Measurements from ENCODE around the gene FAM161B. TPM values are rescaled to one million over a fixed set of nuclear protein-coding genes. Genes with fewer than 3 reads are reported as not detected.

FAM161B gene
- 20.3 TPM for total RNA-seq

GRCh38 chr14:73949752-73950734, at the start of gene FAM161B, which contains the start of gene COQ6:
TSS of gene FAM161B (minus strand) at chr14:73950094. CDS start at chr14:73950026, 68 bp downstream.
TSS of gene COQ6 (plus strand) at chr14:73950302. CDS start at chr14:73950333, 31 bp downstream.

GRCh38 chr14:73886449-73887317, 63.2 kb downstream of the FAM161B start, which contains the start of gene ZNF410:
TSS of gene ZNF410 (plus strand) at chr14:73886859. CDS start at chr14:73892176, 5,317 bp downstream.

Small RNA genes lying within 50 kb of the gene (small RNA-seq; reads per million reads assigned to genes)
- gene RF00019: not detected

Other genes with a start within 250 kb of the FAM161B start
- gene PNMA1, start 235.7 kb downstream of the FAM161B start, total RNA-seq: 145 TPM
- 6.9 TPM for gene PTGR2, start 98.3 kb downstream of the FAM161B start, total RNA-seq
- gene ZNF410, start 63.2 kb downstream of the FAM161B start, total RNA-seq: 60.4 TPM
- 28.6 TPM for gene COQ6, start 208 bp upstream of the FAM161B start, total RNA-seq
- 6.7 TPM for gene ENTPD5, start 69.2 kb upstream of the FAM161B start, total RNA-seq
- 16.1 TPM for gene BBOF1, start 69.3 kb upstream of the FAM161B start, total RNA-seq
- 68.7 TPM for gene ALDH6A1, start 134.4 kb upstream of the FAM161B start, total RNA-seq
- 26.3 TPM for gene LIN52, start 134.9 kb upstream of the FAM161B start, total RNA-seq

Data from diencephalon (tissue), 1 donor.